Measurements from ENCODE around the gene SYNPR.

DNA sequence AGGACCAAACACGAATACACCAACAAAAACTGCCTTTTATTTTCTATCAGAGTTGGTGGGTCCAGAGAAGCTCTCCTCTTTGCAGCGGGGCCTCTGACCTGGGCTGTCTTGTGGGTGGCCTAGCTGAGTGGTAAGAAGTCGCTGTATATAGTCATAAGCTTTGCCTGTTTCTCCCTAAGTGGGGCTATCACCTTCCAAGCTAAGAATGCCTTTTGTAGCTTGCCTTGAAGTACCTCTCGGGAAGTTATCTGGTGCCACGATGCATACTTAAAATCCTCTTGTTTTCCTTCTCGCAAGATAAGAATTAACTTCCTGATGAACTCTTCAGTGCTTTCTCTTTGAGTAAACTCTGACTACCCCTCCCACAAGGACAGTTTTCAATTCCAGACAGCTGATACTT, 178.8 kb downstream of the SYNPR start:
- TF ChIP-seq EZH2 (IDR thresholded peaks at IDR 0.05) (no peak), POLR2AphosphoS5 (IDR thresholded peaks at IDR 0.05; ENCODE audit: borderline replicate concordance, low read depth, low read length) (no peak)
